Measurements from ENCODE around the gene MAPK12. TPM values are rescaled to one million over a fixed set of nuclear protein-coding genes. Genes with fewer than 3 reads are reported as not detected.

MAPK12 gene
- total RNA-seq, 4 donors from 2014 or later, result 1.2 to 37.1 (median 5.4) TPM

DNA sequence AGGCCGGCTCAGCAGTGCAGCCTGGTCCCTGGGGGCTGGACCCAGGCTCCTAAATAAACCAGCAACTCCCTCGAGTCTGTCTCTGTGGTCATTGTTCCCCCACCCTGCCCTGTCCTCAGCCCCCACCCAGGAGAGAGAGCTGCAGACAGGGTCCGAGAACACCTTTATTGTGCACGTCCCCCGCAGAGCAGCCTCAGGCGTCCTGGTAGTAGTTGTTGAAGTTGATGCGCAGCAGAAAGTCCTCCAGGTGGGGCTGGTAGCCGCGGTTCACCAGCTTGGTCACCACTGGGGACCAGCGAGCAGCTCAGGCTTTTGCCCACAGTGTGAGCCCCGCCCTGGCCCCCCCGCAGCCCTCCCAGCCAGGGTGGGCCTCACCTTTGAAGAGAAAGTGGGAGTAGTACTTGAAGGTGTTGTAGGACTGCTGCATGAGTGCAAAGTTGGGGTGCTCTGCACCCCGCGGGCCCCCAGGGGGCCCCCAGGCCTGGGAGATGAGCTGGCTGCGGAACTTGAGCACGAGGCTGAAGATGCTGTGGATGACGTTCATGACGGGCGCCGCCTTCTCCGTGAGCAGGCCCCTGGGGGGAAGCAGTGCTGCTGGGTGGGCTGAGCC lies 43.8 kb downstream of the MAPK12 start:
- no peak for TF ChIP-seq POLR2A (IDR thresholded peaks at IDR 0.05)
- TF ChIP-seq, protein P1, sequence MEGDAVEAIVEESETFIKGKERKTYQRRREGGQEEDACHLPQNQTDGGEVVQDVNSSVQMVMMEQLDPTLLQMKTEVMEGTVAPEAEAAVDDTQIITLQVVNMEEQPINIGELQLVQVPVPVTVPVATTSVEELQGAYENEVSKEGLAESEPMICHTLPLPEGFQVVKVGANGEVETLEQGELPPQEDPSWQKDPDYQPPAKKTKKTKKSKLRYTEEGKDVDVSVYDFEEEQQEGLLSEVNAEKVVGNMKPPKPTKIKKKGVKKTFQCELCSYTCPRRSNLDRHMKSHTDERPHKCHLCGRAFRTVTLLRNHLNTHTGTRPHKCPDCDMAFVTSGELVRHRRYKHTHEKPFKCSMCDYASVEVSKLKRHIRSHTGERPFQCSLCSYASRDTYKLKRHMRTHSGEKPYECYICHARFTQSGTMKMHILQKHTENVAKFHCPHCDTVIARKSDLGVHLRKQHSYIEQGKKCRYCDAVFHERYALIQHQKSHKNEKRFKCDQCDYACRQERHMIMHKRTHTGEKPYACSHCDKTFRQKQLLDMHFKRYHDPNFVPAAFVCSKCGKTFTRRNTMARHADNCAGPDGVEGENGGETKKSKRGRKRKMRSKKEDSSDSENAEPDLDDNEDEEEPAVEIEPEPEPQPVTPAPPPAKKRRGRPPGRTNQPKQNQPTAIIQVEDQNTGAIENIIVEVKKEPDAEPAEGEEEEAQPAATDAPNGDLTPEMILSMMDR (IDR thresholded peaks at IDR 0.05), result no peak
- Histone ChIP-seq H3K27me3 (no peaks in the 10 kb centered on the region), H3K4me3 (no peak overlapping the region), H3K36me3 (peaks cover 0 to 88% (median 0%) of the 10 kb centered on the region in 3 donors), H3K27ac (no peak overlapping the region), H3K9me3 (no peaks in the 10 kb centered on the region), H3K4me1 (peaks cover 0 to 6% (median 0%) of the 10 kb centered on the region in 4 donors)
- no peak for DNase-seq

DNA sequence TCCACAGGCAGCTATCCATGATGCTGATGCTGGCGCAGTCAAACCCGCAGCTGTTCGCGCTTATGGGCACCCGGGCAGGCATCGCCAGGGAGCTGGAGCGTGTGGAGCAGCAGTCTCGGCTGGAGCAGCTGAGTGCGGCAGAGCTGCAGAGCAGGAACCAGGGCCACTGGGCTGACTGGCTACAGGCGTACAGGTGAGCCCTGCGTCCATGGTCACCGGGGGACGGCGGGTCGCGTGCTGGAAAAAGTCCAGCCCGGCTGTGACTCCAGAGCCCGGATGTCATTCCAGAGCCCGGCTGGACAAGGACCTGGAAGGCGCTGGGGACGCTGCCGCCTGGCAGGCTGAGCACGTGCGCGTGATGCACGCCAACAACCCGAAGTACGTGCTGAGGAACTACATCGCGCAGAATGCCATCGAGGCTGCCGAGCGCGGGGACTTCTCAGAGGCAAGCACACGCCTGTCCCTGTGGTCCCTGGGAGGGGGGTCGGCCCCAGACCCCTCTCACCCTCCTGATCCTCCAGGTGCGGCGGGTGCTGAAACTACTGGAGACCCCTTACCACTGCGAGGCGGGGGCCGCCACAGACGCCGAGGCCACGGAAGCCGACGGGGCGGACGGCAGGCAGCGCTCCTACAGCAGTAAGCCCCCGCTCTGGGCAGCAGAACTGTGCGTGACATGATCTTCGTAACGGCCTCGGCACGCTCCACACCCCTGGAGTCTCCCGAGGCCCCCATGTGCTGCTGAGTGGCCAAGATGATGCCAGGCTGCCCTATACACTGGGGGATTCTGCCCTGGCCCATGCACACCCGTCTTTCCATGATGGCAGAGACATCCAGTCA lies 44.6 kb downstream of the MAPK12 start:
- Histone ChIP-seq H3K4me1 (peaks cover 0 to 6% (median 0%) of the 10 kb centered on the region in 4 donors), H3K9me3 (no peaks in the 10 kb centered on the region), H3K27me3 (no peaks in the 10 kb centered on the region), H3K4me3 (no peak overlapping the region), H3K36me3 (peaks cover 0 to 88% (median 0%) of the 10 kb centered on the region in 3 donors), H3K27ac (no peak overlapping the region)
- no peak for DNase-seq
- no peak for TF ChIP-seq POLR2A (IDR thresholded peaks at IDR 0.05)
- TF ChIP-seq, protein P1 (IDR thresholded peaks at IDR 0.05), result no peak

DNA sequence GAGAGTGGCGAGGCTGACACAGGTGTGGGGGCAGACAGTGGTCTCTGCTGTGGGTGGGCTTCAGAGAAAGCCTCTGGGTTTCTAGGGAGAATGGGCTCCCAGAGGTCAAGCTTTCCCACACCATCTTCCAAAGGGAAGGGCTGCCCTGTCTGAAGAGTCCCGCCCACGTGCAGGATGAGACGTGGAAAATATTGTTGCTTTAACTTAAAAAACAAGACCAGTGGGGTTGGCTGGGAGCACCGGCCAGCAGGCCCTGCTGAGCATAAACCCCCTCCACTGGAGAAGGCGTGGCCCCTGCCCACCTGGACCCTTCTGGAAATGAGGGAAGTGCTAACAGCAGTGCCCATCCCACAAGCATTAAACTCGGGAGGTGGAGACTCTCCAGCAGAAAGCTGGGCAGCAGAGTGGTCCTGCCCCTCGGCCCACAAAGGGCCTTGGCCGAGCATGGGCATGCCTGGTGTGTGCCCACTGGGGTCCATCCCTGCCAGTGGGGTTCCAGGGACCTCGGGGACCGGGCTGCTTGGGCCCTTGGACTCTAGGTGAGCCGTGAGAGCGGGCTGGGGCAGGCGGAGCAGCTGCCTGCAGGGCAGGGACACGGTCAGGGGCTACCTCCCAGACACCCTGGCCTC lies 45.3 kb downstream of the MAPK12 start:
- H3K9me3 ChIP-seq, result no peaks in the 10 kb centered on the region
- peaks cover 0 to 6% (median 0%) of the 10 kb centered on the region in 4 donors for H3K4me1 ChIP-seq
- H3K27me3 ChIP-seq, result no peaks in the 10 kb centered on the region
- no peak for DNase-seq
- TF ChIP-seq POLR2A (IDR thresholded peaks at IDR 0.05), result no peak
- TF ChIP-seq, protein P1 (IDR thresholded peaks at IDR 0.05), result no peak
- no peak overlapping the region for H3K4me3 ChIP-seq
- H3K36me3 ChIP-seq, result peaks cover 0 to 84% (median 0%) of the 10 kb centered on the region in 3 donors
- no peak overlapping the region for H3K27ac ChIP-seq

DNA sequence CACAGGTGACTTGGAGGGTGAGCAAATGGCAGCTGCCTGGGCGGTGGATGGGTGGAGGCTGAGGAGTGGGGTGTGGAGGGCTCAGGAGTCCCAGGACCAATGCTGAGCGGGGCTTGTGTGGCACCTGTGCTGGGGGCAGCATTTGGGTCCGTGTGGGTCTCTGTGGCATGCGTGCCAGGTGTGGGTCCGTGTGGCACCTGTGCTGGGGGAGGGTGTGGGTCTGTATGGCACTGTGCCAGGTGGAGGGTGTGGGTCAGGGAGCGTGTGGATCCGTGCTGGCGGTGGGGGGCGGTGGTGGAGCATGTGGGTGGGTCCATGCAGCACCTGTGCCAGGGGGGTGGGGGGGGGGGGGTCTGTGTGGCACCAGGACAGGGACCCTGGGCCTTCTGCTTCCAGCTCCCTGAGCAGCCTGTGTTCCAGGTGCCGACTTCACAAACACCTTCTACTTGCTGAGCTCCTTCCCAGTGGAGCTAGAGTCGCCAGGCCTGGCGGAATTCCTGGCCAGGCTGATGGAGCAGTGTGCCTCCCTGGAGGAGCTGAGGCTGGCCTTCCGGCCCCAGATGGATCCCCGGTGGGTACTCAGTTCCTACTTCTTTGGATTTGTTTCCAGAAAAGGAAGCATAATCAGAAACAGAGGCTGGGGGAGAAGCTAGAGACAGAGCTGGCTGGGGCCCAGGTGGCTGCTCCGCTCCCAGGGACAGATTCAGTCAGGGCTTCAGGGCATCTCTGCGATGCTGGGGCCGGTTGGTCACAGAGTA lies 46.0 kb downstream of the MAPK12 start:
- Histone ChIP-seq H3K27me3 (no peaks in the 10 kb centered on the region), H3K9me3 (no peaks in the 10 kb centered on the region), H3K36me3 (peaks cover 0 to 84% (median 0%) of the 10 kb centered on the region in 3 donors), H3K4me3 (no peak overlapping the region), H3K4me1 (peaks cover 0 to 6% (median 0%) of the 10 kb centered on the region in 4 donors), H3K27ac (no peak overlapping the region)
- TF ChIP-seq POLR2A (IDR thresholded peaks at IDR 0.05), result no peak
- TF ChIP-seq, protein P1 (IDR thresholded peaks at IDR 0.05), result no peak
- DNase-seq, result no peak

DNA sequence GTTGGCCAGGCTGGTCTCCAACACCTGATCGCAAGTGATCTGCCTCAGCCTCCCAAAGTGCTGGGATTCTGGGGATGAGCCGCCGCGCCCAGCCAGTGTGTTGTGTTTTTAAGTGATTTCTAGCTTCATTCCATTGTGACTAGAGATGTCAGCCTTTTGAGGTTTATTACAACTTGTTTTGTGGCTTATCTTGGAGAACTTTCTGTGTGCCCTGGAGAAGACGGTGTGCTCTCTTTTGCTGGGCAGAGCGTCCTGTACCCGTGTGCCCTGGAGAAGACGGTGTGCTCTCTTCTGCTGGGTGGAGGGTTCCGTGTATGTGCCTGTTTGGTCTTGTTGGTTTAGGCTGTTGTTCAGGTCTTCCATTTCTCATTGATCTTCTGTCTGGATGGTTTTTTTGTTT lies 48.2 kb downstream of the MAPK12 start:
- no peak overlapping the region for H3K4me3 ChIP-seq
- DNase-seq, result no peak
- H3K27ac ChIP-seq, result no peak overlapping the region
- H3K9me3 ChIP-seq, result no peaks in the 10 kb centered on the region
- peaks cover 0 to 88% (median 0%) of the 10 kb centered on the region in 3 donors for H3K36me3 ChIP-seq
- TF ChIP-seq POLR2A (IDR thresholded peaks at IDR 0.05), result no peak
- TF ChIP-seq, protein P1 (IDR thresholded peaks at IDR 0.05), result no peak
- H3K4me1 ChIP-seq, result peaks cover 0 to 4% (median 0%) of the 10 kb centered on the region in 4 donors
- H3K27me3 ChIP-seq, result no peaks in the 10 kb centered on the region

All from Peyer's patch (tissue), 4 donors.